WTC11 (cell line): ENCODE data around the gene CLHC1. TPM values are rescaled to one million over a fixed set of nuclear protein-coding genes. Genes with fewer than 3 reads are reported as not detected.

Experiments
- ATAC-seq: fragments of 200-7000 bp; cut with Tn5 transposase; 2 replicates; pipeline ENCODE4 v1.10.0; 2021; ENCODE audit warnings: mild to moderate bottlenecking, moderate library complexity
- CTCF ChIA-PET: fragments of 300-600 bp; sonication (Branson Sonifier 250); formaldehyde crosslinking; loops from one replicate; lab custom pipeline; 2021; ENCODE audit warnings: antibody characterized with exemption; lab: Charles Lee
- POLR2A ChIA-PET: fragments of 350-600 bp; sonication (Branson Sonifier 250); formaldehyde crosslinking; loops from one replicate; lab custom pipeline; 2021; ENCODE audit warnings: antibody characterized with exemption; lab: Charles Lee
- DNase-seq: peaks from one replicate; pipeline ENCODE4 v3.0.0; 2021; ENCODE audit warnings: low spot score
- H3K27ac Mint-ChIP-seq: 2 replicates; pipeline ENCODE4 v1.8.0; 2021; ENCODE audit warnings: mixed read lengths
- H3K27me3 Mint-ChIP-seq: 2 replicates; pipeline ENCODE4 v1.8.0; 2021; ENCODE audit warnings: low read depth, mild to moderate bottlenecking, moderate library complexity, mixed read lengths
- H3K36me3 Mint-ChIP-seq: 2 replicates; pipeline ENCODE4 v1.8.0; 2021; ENCODE audit warnings: mixed read lengths
- H3K4me1 Mint-ChIP-seq: 2 replicates; pipeline ENCODE4 v1.8.0; 2022; ENCODE audit warnings: mixed read lengths
- H3K4me3 Mint-ChIP-seq: 2 replicates; pipeline ENCODE4 v1.8.0; 2021; ENCODE audit warnings: mild to moderate bottlenecking, moderate library complexity, mixed read lengths
- H3K9me3 Mint-ChIP-seq: 2 replicates; pipeline ENCODE4 v1.8.0; 2021; ENCODE audit warnings: mixed read lengths
- AFF4 ChIP-seq: sonication (generic); formaldehyde crosslinking; IDR thresholded peaks from 2 replicates; pipeline ENCODE4 v1.8.1; 2023; ENCODE audit warnings: mild to moderate bottlenecking, missing genetic modification reagents, borderline replicate concordance
- AR ChIP-seq: fragments of 250-450 bp; sonication (Bioruptor Pico); IDR thresholded peaks from 2 replicates; pipeline ENCODE4 v1.9.0; 2021; ENCODE audit warnings: mild to moderate bottlenecking
- ELF4 ChIP-seq: sonication (generic); formaldehyde crosslinking; IDR thresholded peaks from 2 replicates; pipeline ENCODE4 v1.8.1; 2022; ENCODE audit warnings: low read depth, mild to moderate bottlenecking, moderate library complexity, missing genetic modification reagents
- ESRRA ChIP-seq: sonication (generic); formaldehyde crosslinking; IDR thresholded peaks from 2 replicates; pipeline ENCODE4 v1.8.1; 2022; ENCODE audit warnings: mild to moderate bottlenecking, missing genetic modification reagents, borderline replicate concordance
- FOXJ3 ChIP-seq: sonication (generic); formaldehyde crosslinking; IDR thresholded peaks from 2 replicates; pipeline ENCODE4 v1.9.0; 2021; ENCODE audit warnings: missing genetic modification reagents, mild to moderate bottlenecking, borderline replicate concordance
- JUN ChIP-seq: sonication (generic); formaldehyde crosslinking; IDR thresholded peaks from 2 replicates; pipeline ENCODE4 v1.8.0; 2023; ENCODE audit warnings: mild to moderate bottlenecking, missing genetic modification reagents
- SP1 ChIP-seq: sonication (generic); formaldehyde crosslinking; conservative IDR thresholded peaks from 2 replicates; pipeline ENCODE4 v1.8.1; 2022; ENCODE audit warnings: missing genetic modification reagents
- ZNF138 ChIP-seq: sonication (generic); formaldehyde crosslinking; conservative IDR thresholded peaks from 2 replicates; pipeline ENCODE4 v1.8.1; 2022; ENCODE audit warnings: mild to moderate bottlenecking, moderate library complexity, missing genetic modification reagents
- ZNF317 ChIP-seq: sonication (generic); formaldehyde crosslinking; IDR thresholded peaks from 2 replicates; pipeline ENCODE4 v1.8.1; 2023; ENCODE audit warnings: low read depth, mild to moderate bottlenecking, moderate library complexity, missing genetic modification reagents, borderline replicate concordance
- ZNF512 ChIP-seq: sonication (generic); formaldehyde crosslinking; IDR thresholded peaks from 2 replicates; pipeline ENCODE4 v1.8.1; 2022; ENCODE audit warnings: missing genetic modification reagents, borderline replicate concordance
- total RNA-seq: library from RNA; stranded (reverse); gene quantifications from 3 replicates; pipeline ENCODE4 v1.2.3, GENCODE V29; 2021
- TF ChIP-seq, protein P1 (sequence below): sonication (generic); formaldehyde crosslinking; IDR thresholded peaks from 2 replicates; pipeline ENCODE4 v1.8.0; 2022; ENCODE audit warnings: missing genetic modification reagents

CLHC1 gene
- total RNA-seq, 1 experiment from 2014 or later = 7.5 TPM

DNA sequence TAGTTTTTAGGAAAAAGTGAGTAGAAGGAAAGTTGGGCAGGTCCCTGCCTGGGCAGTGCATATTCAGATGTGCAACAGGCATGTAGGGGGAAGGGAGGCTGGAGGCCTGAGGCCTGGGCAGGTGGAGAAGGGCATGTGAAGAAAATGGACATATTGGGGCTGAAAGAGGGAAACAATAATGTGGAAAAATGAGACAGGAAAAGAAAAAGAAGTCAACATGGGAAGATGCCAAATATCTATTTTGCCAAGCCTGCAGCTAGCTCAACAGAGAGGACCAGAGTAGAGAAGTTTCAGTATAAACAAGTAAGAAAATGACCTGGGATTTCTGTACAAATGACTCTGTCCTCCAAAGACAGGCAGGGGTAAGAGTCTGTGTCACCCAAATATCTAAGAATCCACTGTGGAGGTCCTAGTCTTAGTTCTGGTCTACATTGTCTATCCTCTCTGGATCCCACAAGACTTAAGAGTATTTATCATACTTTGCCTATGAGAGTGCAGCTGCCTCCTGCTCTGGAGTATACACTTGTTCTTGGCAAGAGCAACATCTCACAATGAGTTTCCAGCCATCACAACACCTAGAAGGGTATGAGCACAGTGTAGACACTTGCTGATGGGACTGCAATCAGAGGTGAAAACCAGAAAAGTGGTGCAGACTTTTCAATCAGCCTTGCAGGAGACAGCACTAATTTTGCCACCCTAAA lies 80.2 kb downstream of the CLHC1 start (continued):
- TF ChIP-seq, protein P1, sequence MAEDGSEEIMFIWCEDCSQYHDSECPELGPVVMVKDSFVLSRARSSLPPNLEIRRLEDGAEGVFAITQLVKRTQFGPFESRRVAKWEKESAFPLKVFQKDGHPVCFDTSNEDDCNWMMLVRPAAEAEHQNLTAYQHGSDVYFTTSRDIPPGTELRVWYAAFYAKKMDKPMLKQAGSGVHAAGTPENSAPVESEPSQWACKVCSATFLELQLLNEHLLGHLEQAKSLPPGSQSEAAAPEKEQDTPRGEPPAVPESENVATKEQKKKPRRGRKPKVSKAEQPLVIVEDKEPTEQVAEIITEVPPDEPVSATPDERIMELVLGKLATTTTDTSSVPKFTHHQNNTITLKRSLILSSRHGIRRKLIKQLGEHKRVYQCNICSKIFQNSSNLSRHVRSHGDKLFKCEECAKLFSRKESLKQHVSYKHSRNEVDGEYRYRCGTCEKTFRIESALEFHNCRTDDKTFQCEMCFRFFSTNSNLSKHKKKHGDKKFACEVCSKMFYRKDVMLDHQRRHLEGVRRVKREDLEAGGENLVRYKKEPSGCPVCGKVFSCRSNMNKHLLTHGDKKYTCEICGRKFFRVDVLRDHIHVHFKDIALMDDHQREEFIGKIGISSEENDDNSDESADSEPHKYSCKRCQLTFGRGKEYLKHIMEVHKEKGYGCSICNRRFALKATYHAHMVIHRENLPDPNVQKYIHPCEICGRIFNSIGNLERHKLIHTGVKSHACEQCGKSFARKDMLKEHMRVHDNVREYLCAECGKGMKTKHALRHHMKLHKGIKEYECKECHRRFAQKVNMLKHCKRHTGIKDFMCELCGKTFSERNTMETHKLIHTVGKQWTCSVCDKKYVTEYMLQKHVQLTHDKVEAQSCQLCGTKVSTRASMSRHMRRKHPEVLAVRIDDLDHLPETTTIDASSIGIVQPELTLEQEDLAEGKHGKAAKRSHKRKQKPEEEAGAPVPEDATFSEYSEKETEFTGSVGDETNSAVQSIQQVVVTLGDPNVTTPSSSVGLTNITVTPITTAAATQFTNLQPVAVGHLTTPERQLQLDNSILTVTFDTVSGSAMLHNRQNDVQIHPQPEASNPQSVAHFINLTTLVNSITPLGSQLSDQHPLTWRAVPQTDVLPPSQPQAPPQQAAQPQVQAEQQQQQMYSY (CRISPR knock-in tag) = no peak
- TF ChIP-seq ZNF317 (no peak), AR (CRISPR knock-in tag) (no peak), AFF4 (CRISPR knock-in tag) (no peak), ELF4 (no peak), SP1 (CRISPR knock-in tag) (no peak)

DNA sequence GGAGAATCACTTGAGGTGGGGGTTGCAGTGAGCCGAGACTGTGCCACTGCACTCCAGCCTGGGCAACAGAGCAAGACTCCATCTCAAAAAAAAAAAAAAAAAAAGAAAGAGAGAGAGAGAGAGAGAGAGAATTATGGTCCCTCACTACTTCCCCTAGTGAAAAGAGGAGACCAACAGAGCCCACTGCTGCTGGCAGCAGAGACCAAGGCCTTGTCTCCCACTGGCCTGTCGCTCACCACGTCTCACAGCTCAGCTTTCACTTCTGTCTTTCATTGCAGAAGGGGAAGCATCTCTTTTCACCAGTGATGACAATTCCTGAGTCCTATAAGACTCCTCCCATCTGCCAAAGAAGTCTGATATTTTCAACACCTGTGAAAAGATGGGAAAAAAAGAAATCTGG lies 81.3 kb downstream of the CLHC1 start:
- no peak for DNase-seq

More for the DNA sequence above, 81.3 kb downstream of the CLHC1 start:
- Mint-ChIP-seq H3K27ac (no peak overlapping the region), H3K36me3 (no peaks in the 10 kb centered on the region)
- POLR2A ChIA-PET = interaction anchor here (0.6 kb wide), 1 partner anchor 187 kb away, joined by 4 read pairs; no protein-coding TSS in a partner anchor
- TF ChIP-seq ESRRA (CRISPR knock-in tag) (no peak), ZNF512 (no peak), FOXJ3 (CRISPR knock-in tag) (no peak), ZNF138 (no peak), JUN (CRISPR knock-in tag) (no peak)
- TF ChIP-seq, all 79 proteins: peak for 0
- ATAC-seq = no peak
- H3K4me1 Mint-ChIP-seq = peaks cover 10% of the 10 kb centered on the region
- CTCF ChIA-PET = no interaction called here
- no peaks in the 10 kb centered on the region for H3K27me3 Mint-ChIP-seq
- H3K9me3 Mint-ChIP-seq = no peaks in the 10 kb centered on the region
- no peak overlapping the region for H3K4me3 Mint-ChIP-seq
